HepG2 (cell line): ENCODE measurements around the gene SPAG8. TPM values are rescaled to one million over a fixed set of nuclear protein-coding genes. Genes with fewer than 3 reads are reported as not detected.
A peak's percentile ranks its signal among the peaks of the same experiment; 100 is the strongest.

ENCODE experiments used
- IKZF1 ChIP-seq: fragments of 450-650 bp; IDR thresholded peaks from 2 replicates; pipeline ENCODE4 v1.7.1; 2016
- MAFK ChIP-seq, 2 experiments: IDR thresholded peaks in 1 of 2; conservative IDR thresholded peaks in 1 of 2; 2 replicates each; pipeline ENCODE4 v1.6.1; 2011; ENCODE audit warnings: improper control_type of control experiment in 2 of 2, low read length in 2 of 2
- RFX5 ChIP-seq: IDR thresholded peaks from 2 replicates; pipeline ENCODE4 v1.6.1; 2011; ENCODE audit warnings: low read depth, low read length, improper control_type of control experiment
- TMF1 ChIP-seq: sonication (generic); formaldehyde crosslinking; IDR thresholded peaks from 2 replicates; pipeline ENCODE4 v1.8.1; 2022; ENCODE audit warnings: low read depth, missing genetic modification reagents
- ZFAT ChIP-seq: sonication (generic); formaldehyde crosslinking; conservative IDR thresholded peaks from 2 replicates; pipeline ENCODE4 v1.8.1; 2023; ENCODE audit warnings: missing genetic modification reagents, inconsistent platforms
- ZNF44 ChIP-seq: sonication (generic); formaldehyde crosslinking; IDR thresholded peaks from 2 replicates; pipeline ENCODE4 v1.5.1; 2020; ENCODE audit warnings: mild to moderate bottlenecking, missing genetic modification reagents
- ZNF543 ChIP-seq: sonication (generic); formaldehyde crosslinking; IDR thresholded peaks from 2 replicates; pipeline ENCODE4 v1.4.0; 2020; ENCODE audit warnings: mild to moderate bottlenecking, missing genetic modification reagents
- ZNF713 ChIP-seq: sonication (generic); formaldehyde crosslinking; IDR thresholded peaks from 2 replicates; pipeline ENCODE4 v1.4.0; 2020; ENCODE audit warnings: mild to moderate bottlenecking, missing genetic modification reagents
- polyA plus RNA-seq, 8 experiments: library from polyadenylated mRNA; depleted of rRNA in 3 of 8; stranded (reverse) in 7 of 8; unstranded in 1 of 8; fragments of >200 nt; fragmentation: Illumina TruSeq in 4 of 8; extraction: Trizol in 4 of 8; gene quantifications; 2 replicates each; pipeline versions ENCODE4 v1.2.1 to v1.2.3, GENCODE V29; 2011 to 2016; ENCODE audit warnings: low read depth in 4 of 8, missing spikeins in 1 of 8, mixed read lengths in 1 of 8; ENCODE audit not compliant: insufficient read depth in 1 of 8
- total RNA-seq, 5 experiments: library from RNA; depleted of rRNA; stranded (reverse); fragments of >200 nt; fragmentation: Illumina TruSeq; extraction: Trizol; gene quantifications; 2 replicates each; pipeline ENCODE4 v1.2.3, GENCODE V29; 2016; ENCODE audit warnings: low read depth in 1 of 5
- TF ChIP-seq, protein P1 (sequence below), 2 experiments: fragments of 450-650 bp in 1 of 2; sonication (generic) in 1 of 2; formaldehyde crosslinking in 1 of 2; IDR thresholded peaks; 2 replicates each; pipeline versions ENCODE4 v1.6.1 to v1.8.0; 2016 to 2022; ENCODE audit warnings: antibody characterized with exemption in 1 of 2, mild to moderate bottlenecking in 1 of 2, missing genetic modification reagents in 1 of 2
- TF ChIP-seq, protein P2 (sequence below): IDR thresholded peaks from 2 replicates; pipeline ENCODE4 v1.4.0; 2020; ENCODE audit warnings: mild to moderate bottlenecking, missing genetic modification reagents
- TF ChIP-seq, protein P3 (sequence below): sonication (generic); formaldehyde crosslinking; IDR thresholded peaks from 2 replicates; pipeline ENCODE4 v1.5.0; 2020; ENCODE audit warnings: mild to moderate bottlenecking, missing genetic modification reagents

Gene SPAG8
- total and polyA plus RNA-seq, 2 of the 13 experiments (the other 11 are each of a cell fraction or from before 2014, with no cell fraction given): 0.18 to 0.27 TPM

DNA sequence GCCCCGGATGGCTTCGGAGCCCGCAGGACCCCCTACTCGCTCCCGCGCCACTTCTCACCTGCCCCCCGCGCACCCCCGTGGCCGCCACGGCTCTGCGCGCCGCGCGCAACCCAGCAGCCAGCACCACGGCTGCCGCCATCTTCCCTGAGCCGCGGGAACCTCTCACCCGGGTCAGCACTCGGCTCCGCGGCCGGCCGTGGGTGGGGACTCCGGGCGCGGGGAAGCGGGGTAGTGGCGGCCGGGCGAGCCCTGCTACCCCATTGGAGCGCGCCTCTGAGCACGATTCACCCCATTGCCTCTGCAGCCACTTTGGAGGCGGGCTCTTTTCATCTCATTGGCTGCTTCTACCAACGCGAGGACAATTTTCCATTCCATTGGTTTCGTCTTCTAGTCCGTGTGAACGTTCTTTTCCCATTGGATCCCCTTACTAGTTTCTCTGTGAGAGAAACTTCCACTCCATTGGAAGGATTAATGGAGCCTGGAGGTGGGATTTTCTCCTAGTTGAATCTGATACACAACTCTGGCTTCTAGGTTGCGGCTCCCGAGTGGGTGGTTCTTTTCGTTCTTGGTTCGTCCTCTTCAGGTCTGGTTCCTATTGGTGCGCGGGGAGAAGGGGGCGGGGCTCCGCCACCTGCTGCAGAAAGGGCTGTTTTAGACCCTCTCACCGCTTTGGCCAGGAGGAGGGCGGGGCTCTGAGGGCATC is 2.9 kb upstream of the SPAG8 start, which contains the start of gene HINT2 (continued):
- TF ChIP-seq, protein P1, sequence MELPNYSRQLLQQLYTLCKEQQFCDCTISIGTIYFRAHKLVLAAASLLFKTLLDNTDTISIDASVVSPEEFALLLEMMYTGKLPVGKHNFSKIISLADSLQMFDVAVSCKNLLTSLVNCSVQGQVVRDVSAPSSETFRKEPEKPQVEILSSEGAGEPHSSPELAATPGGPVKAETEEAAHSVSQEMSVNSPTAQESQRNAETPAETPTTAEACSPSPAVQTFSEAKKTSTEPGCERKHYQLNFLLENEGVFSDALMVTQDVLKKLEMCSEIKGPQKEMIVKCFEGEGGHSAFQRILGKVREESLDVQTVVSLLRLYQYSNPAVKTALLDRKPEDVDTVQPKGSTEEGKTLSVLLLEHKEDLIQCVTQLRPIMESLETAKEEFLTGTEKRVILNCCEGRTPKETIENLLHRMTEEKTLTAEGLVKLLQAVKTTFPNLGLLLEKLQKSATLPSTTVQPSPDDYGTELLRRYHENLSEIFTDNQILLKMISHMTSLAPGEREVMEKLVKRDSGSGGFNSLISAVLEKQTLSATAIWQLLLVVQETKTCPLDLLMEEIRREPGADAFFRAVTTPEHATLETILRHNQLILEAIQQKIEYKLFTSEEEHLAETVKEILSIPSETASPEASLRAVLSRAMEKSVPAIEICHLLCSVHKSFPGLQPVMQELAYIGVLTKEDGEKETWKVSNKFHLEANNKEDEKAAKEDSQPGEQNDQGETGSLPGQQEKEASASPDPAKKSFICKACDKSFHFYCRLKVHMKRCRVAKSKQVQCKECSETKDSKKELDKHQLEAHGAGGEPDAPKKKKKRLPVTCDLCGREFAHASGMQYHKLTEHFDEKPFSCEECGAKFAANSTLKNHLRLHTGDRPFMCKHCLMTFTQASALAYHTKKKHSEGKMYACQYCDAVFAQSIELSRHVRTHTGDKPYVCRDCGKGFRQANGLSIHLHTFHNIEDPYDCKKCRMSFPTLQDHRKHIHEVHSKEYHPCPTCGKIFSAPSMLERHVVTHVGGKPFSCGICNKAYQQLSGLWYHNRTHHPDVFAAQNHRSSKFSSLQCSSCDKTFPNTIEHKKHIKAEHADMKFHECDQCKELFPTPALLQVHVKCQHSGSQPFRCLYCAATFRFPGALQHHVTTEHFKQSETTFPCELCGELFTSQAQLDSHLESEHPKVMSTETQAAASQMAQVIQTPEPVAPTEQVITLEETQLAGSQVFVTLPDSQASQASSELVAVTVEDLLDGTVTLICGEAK (IDR thresholded peaks at IDR 0.05): no peak
- TF ChIP-seq, protein P1 (CRISPR knock-in tag; IDR thresholded peaks at IDR 0.05): no peak
- TF ChIP-seq TMF1 (CRISPR knock-in tag) (no peak), IKZF1 (no peak), ZNF713 (no peak), ZNF543 (CRISPR knock-in tag) (peak; percentile 68; the same call in 1 of the 2 replicates), RFX5 (peak; percentile 41; the same call in 1 of the 2 replicates), MAFK (conservative IDR thresholded peaks at IDR 0.05 in 1 of 2, IDR thresholded peaks at IDR 0.05 in 1 of 2; ENCODE audit: low read length in 2 of 2) (no peak), ZFAT (peak; percentile 86), ZNF44 (CRISPR knock-in tag) (no peak)
- TF ChIP-seq, protein P2, sequence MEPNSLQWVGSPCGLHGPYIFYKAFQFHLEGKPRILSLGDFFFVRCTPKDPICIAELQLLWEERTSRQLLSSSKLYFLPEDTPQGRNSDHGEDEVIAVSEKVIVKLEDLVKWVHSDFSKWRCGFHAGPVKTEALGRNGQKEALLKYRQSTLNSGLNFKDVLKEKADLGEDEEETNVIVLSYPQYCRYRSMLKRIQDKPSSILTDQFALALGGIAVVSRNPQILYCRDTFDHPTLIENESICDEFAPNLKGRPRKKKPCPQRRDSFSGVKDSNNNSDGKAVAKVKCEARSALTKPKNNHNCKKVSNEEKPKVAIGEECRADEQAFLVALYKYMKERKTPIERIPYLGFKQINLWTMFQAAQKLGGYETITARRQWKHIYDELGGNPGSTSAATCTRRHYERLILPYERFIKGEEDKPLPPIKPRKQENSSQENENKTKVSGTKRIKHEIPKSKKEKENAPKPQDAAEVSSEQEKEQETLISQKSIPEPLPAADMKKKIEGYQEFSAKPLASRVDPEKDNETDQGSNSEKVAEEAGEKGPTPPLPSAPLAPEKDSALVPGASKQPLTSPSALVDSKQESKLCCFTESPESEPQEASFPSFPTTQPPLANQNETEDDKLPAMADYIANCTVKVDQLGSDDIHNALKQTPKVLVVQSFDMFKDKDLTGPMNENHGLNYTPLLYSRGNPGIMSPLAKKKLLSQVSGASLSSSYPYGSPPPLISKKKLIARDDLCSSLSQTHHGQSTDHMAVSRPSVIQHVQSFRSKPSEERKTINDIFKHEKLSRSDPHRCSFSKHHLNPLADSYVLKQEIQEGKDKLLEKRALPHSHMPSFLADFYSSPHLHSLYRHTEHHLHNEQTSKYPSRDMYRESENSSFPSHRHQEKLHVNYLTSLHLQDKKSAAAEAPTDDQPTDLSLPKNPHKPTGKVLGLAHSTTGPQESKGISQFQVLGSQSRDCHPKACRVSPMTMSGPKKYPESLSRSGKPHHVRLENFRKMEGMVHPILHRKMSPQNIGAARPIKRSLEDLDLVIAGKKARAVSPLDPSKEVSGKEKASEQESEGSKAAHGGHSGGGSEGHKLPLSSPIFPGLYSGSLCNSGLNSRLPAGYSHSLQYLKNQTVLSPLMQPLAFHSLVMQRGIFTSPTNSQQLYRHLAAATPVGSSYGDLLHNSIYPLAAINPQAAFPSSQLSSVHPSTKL (CRISPR knock-in tag): no peak
- TF ChIP-seq, protein P3, sequence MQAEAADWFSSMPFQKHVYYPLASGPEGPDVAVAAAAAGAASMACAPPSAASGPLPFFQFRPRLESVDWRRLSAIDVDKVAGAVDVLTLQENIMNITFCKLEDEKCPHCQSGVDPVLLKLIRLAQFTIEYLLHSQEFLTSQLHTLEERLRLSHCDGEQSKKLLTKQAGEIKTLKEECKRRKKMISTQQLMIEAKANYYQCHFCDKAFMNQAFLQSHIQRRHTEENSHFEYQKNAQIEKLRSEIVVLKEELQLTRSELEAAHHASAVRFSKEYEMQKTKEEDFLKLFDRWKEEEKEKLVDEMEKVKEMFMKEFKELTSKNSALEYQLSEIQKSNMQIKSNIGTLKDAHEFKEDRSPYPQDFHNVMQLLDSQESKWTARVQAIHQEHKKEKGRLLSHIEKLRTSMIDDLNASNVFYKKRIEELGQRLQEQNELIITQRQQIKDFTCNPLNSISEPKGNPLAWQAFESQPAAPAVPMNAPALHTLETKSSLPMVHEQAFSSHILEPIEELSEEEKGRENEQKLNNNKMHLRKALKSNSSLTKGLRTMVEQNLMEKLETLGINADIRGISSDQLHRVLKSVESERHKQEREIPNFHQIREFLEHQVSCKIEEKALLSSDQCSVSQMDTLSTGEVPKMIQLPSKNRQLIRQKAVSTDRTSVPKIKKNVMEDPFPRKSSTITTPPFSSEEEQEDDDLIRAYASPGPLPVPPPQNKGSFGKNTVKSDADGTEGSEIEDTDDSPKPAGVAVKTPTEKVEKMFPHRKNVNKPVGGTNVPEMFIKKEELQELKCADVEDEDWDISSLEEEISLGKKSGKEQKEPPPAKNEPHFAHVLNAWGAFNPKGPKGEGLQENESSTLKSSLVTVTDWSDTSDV (CRISPR knock-in tag): peak; percentile 79; the same call in 1 of the 2 replicates
